MM.1S (cell line): ENCODE data around the gene TNRC18.

ENCODE experiments used
- DNase-seq: peaks from one replicate; pipeline ENCODE4 v3.0.0-alpha.2; 2015
- H2AFZ ChIP-seq: fragments of 300-600 bp; sonication (generic); 2 replicates; pipeline ENCODE4 v1.6.0; 2016; ENCODE audit warnings: antibody characterized with exemption, low read length
- H3F3A ChIP-seq: fragments of 300-600 bp; sonication (generic); 2 replicates; pipeline ENCODE4 v1.6.1; 2016; ENCODE audit warnings: mild to moderate bottlenecking, antibody characterized with exemption, low read length, moderate library complexity, mixed read lengths; ENCODE audit not compliant: insufficient read depth
- H3K27ac ChIP-seq: fragments of 300-600 bp; sonication (generic); 2 replicates; pipeline ENCODE4 v1.5.1; 2016; ENCODE audit warnings: mild to moderate bottlenecking, low read length
- H3K27me3 ChIP-seq: fragments of 300-600 bp; sonication (generic); replicated peaks from 2 replicates; pipeline ENCODE4 v1.6.0; 2016; ENCODE audit warnings: low read length; ENCODE audit not compliant: insufficient read depth
- H3K36me3 ChIP-seq: fragments of 300-600 bp; sonication (generic); replicated peaks from 2 replicates; pipeline ENCODE4 v1.6.1; 2016; ENCODE audit warnings: mild to moderate bottlenecking, low read length, mixed read lengths; ENCODE audit not compliant: insufficient read depth
- H3K4me1 ChIP-seq: fragments of 300-600 bp; sonication (generic); 2 replicates; pipeline ENCODE4 v1.6.1; 2016; ENCODE audit warnings: low read length, mixed read lengths
- H3K4me2 ChIP-seq: fragments of 300-600 bp; sonication (generic); 2 replicates; pipeline ENCODE4 v1.6.0; 2016; ENCODE audit warnings: low read depth, low read length
- H3K4me3 ChIP-seq: fragments of 300-600 bp; sonication (generic); 2 replicates; pipeline ENCODE4 v1.5.1; 2016; ENCODE audit warnings: low read length, mixed read lengths
- H3K79me2 ChIP-seq: fragments of 300-600 bp; sonication (generic); 2 replicates; pipeline ENCODE4 v1.6.1; 2016; ENCODE audit warnings: mixed run types, low read length, mixed read lengths
- H3K9ac ChIP-seq: fragments of 300-600 bp; sonication (generic); 2 replicates; pipeline ENCODE4 v1.6.1; 2016; ENCODE audit warnings: low read length, mixed read lengths
- H3K9me2 ChIP-seq: fragments of 300-600 bp; sonication (generic); replicated peaks from 2 replicates; pipeline ENCODE4 v1.6.1; 2016; ENCODE audit warnings: mild to moderate bottlenecking, low read length, mixed read lengths; ENCODE audit not compliant: insufficient read depth
- H3K9me3 ChIP-seq: fragments of 300-600 bp; sonication (generic); replicated peaks from 2 replicates; pipeline ENCODE4 v1.6.1; 2016; ENCODE audit warnings: mild to moderate bottlenecking, low read length, mixed read lengths; ENCODE audit not compliant: insufficient read depth
- H4K20me1 ChIP-seq: fragments of 300-600 bp; sonication (generic); 2 replicates; pipeline ENCODE4 v1.6.1; 2016; ENCODE audit warnings: mild to moderate bottlenecking, low read length, moderate library complexity, mixed read lengths; ENCODE audit not compliant: insufficient read depth
- CTCF ChIP-seq: fragments of 300-600 bp; sonication (generic); IDR thresholded peaks from 2 replicates; pipeline ENCODE4 v1.5.1; 2016; ENCODE audit warnings: antibody characterized with exemption, low read length, mixed read lengths
- EZH2 ChIP-seq: fragments of 300-600 bp; sonication (generic); optimal IDR thresholded peaks from 2 replicates; pipeline ENCODE3; 2017; ENCODE audit warnings: low read depth, mild to moderate bottlenecking, antibody characterized with exemption, low read length, mixed read lengths
- EZH2phosphoT487 ChIP-seq: fragments of 300-600 bp; sonication (generic); IDR thresholded peaks from 2 replicates; pipeline ENCODE4 v1.6.1; 2018; ENCODE audit warnings: antibody characterized with exemption, low read length

TNRC18 gene

GRCh38 chr7:5357951-5358350, 65.7 kb downstream of the TNRC18 start:
- no peak overlapping the region for H3K4me3 ChIP-seq
- no peak overlapping the region for H3K4me2 ChIP-seq
- no peak overlapping the region for H2AFZ ChIP-seq
- H3F3A ChIP-seq: no peaks in the 10 kb centered on the region
- no peak for DNase-seq
- peaks cover 7% of the 10 kb centered on the region for H3K36me3 ChIP-seq
- H3K4me1 ChIP-seq: no peaks in the 10 kb centered on the region
- H3K27ac ChIP-seq: no peak overlapping the region
- TF ChIP-seq EZH2 (no peak), CTCF (no peak), EZH2phosphoT487 (no peak)
- peaks cover 38% of the 10 kb centered on the region for H3K79me2 ChIP-seq
- H3K9ac ChIP-seq: no peak overlapping the region
- H3K27me3 ChIP-seq: no peaks in the 10 kb centered on the region
- H4K20me1 ChIP-seq: no peaks in the 10 kb centered on the region; the same call in 1 of the 2 replicates
- H3K9me3 ChIP-seq: no peaks in the 10 kb centered on the region
- no peaks in the 10 kb centered on the region for H3K9me2 ChIP-seq

DNA sequence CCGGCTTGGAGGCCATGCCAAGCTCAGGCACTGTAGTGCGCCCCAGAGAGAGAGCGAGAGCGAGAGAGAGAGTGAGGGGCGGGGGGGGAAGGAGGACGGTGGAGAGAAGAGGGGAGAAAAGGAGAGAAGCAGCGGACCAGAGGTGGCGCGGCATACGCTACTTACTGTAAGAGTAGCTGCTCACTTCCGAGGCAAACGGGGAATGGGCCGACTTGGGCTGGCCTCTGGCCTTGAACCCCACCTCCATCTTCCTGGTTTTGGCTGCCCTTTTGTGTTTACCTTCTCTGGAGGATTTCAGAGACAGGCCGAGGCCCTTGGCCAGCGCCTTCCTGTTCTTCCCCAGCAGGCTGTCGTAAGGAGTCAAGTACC, 66.9 kb downstream of the TNRC18 start:
- Histone ChIP-seq H3K27ac (no peak overlapping the region), H3K79me2 (peaks cover 44% of the 10 kb centered on the region), H2AFZ (no peak overlapping the region), H3K9me2 (no peaks in the 10 kb centered on the region), H3K9me3 (no peaks in the 10 kb centered on the region), H3F3A (no peaks in the 10 kb centered on the region), H3K27me3 (no peaks in the 10 kb centered on the region), H4K20me1 (no peaks in the 10 kb centered on the region), H3K4me2 (no peak overlapping the region), H3K4me3 (no peak overlapping the region), H3K9ac (no peak overlapping the region), H3K4me1 (no peaks in the 10 kb centered on the region), H3K36me3 (peaks cover 7% of the 10 kb centered on the region)
- TF ChIP-seq EZH2 (no peak), CTCF (no peak), EZH2phosphoT487 (no peak)
- DNase-seq: no peak

DNA sequence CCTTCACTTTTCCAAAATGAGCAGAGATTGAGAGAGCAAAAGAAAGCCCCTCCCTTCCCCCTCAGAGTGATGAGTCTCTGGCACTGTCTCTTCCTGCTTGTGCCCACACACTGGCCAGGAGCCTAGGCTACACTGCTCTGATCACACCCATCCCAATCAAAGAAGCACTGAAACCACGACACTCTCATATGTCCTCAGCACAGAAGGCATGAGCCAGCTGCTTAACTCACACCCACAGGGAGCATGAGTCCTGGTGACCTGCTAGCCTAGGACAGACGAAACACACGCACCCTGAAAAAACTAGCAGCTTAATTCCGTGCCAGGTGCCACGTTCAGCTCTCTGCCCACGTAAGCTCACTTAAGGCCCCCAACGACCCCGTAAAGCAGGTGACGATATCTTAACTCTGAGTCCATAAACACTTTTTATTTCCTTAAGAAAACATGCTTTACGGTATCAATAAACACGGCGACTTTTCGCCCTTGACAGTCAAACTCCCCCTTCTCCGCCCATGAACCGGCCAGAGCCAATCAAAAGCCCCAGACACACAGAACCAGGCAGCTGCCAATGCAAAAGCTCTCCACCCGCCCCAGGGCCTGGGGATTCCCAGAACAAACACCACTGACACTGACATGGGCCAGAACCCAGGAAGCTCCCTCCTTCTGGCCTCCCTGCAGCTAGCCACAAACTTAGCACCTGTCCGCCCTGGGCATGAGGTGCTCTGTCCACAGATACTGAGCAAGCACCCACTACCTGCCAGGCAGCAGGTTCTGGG, 69.0 kb downstream of the TNRC18 start:
- H2AFZ ChIP-seq: no peak overlapping the region
- no peak overlapping the region for H3K4me2 ChIP-seq
- H3K36me3 ChIP-seq: peaks cover 6% of the 10 kb centered on the region
- no peaks in the 10 kb centered on the region for H3K9me2 ChIP-seq
- no peaks in the 10 kb centered on the region for H3F3A ChIP-seq
- no peaks in the 10 kb centered on the region for H3K27me3 ChIP-seq
- no peaks in the 10 kb centered on the region for H3K9me3 ChIP-seq
- no peak overlapping the region for H3K9ac ChIP-seq
- H3K4me3 ChIP-seq: no peak overlapping the region
- H3K27ac ChIP-seq: no peak overlapping the region
- TF ChIP-seq CTCF: no peak
- TF ChIP-seq EZH2phosphoT487: no peak
- no peak for TF ChIP-seq EZH2
- peak; percentile 21 for DNase-seq
- peaks cover 44% of the 10 kb centered on the region for H3K79me2 ChIP-seq
- no peaks in the 10 kb centered on the region for H4K20me1 ChIP-seq
- H3K4me1 ChIP-seq: no peaks in the 10 kb centered on the region
